ENCODE results near the gene TP53I13. TPM values are rescaled to one million over a fixed set of nuclear protein-coding genes. Genes with fewer than 3 reads are reported as not detected.

Gene TP53I13
- total RNA-seq, 1 donor from 2014 or later, result 37.2 TPM

GRCh38 chr17:29615048-29615385, 46.5 kb downstream of the TP53I13 start:
- no peaks in the 10 kb centered on the region for H3K27me3 ChIP-seq (ENCODE audit: low read depth)
- H3K4me3 ChIP-seq, result peak overlapping the region; percentile 63
- peaks cover 73% of the 10 kb centered on the region for H3K4me1 ChIP-seq
- no peak for DNase-seq
- no peak for TF ChIP-seq CTCF (IDR thresholded peaks at IDR 0.05; ENCODE audit: borderline replicate concordance)
- no peaks in the 10 kb centered on the region for H3K36me3 ChIP-seq
- H3K27ac ChIP-seq (replicated peaks), result peak overlapping the region; percentile 77
- intact Hi-C loops (cut with micrococcal nuclease), result no loop called here
- no peaks in the 10 kb centered on the region for H3K9me3 ChIP-seq (replicated peaks)

DNA sequence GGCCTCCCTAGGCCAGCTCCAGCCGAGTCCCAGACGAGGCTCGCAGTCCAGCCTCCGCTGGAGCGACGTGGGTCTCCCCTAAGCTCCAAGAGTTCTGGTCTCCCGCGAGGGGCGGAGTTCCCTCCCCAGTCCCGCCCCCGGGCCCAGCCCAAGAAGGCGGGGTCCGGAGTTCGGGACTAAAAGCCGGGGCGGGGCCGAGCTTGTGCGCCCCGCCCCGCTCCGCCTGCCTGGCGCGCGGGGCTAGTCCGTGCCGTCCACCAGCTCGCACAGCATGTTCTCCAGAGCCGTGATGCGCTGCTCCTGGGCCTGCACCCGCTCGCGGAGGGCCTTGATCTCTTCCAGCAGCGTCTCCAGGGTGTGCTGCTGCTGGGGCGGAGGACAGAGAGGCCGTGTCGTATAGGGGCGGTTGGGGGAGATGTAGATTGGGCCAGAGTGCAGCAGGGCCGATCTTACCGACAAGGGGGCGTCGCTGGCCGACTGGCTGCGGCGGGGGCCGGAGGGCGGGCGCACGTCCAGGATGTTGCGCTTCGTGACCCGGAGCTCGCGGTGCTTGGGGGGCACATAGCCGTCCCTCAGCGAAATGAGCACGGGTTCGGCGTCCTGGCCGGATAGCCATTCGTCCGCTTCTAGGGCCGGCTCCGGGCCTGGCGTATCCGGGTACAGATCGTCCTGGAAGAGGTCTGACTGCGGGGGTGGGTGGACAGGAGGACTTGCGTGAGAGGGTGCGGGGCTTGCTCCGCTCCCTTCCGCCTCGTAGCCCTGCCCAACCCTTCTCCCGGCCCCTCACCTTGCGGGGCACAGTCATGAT, 47.2 kb downstream of the TP53I13 start:
- Histone ChIP-seq H3K4me1 (peaks cover 80% of the 10 kb centered on the region), H3K27me3 (ENCODE audit: low read depth) (no peaks in the 10 kb centered on the region), H3K4me3 (peak overlapping the region; percentile 63), H3K9me3 (replicated peaks) (no peaks in the 10 kb centered on the region), H3K27ac (replicated peaks) (peak overlapping the region; percentile 77), H3K36me3 (no peaks in the 10 kb centered on the region)
- intact Hi-C loops (cut with micrococcal nuclease), result no loop called here
- peak; percentile 87 for DNase-seq
- no peak for TF ChIP-seq CTCF (IDR thresholded peaks at IDR 0.05; ENCODE audit: borderline replicate concordance)

DNA sequence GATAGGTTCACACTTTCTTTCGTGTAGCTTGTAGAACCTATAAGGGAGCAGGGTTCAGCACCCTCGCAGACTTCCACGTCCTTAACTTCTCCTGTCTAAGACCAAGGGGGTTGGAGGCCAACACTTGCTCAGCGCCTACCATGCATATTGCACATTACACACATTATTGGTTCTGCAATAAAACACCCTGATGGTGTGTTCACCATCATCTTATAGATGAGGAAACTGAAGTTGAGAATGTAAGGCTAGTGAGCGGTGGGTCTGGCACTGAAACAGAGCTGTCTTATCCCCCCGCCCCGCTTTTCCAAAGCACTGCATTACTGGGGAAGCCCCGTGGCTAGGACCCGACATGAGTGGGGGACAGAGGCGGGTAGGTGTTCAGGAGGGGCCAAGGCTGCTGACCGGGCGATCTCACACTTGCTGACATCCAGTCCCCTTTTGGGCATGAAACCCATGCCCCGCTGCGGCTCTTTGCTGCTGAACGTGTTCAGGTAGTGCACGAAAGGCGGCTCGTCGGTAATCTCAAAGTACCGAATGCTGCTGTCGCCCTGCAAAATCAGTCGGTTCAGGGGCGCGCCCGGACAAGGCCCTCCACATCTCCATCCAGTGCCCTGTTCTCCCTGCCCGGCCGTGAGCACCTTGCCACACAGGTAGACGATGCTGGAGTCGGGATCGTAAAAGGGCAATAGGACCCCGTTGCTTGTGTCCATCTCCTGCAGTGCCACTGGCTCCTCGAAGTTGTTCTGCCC, 48.0 kb downstream of the TP53I13 start:
- Histone ChIP-seq H3K9me3 (replicated peaks) (no peaks in the 10 kb centered on the region), H3K4me1 (peaks cover 88% of the 10 kb centered on the region), H3K27me3 (ENCODE audit: low read depth) (no peaks in the 10 kb centered on the region), H3K27ac (replicated peaks) (peak overlapping the region; percentile 77), H3K36me3 (no peaks in the 10 kb centered on the region), H3K4me3 (peak overlapping the region; percentile 63)
- intact Hi-C loops (cut with micrococcal nuclease), result no loop called here
- no peak for DNase-seq
- no peak for TF ChIP-seq CTCF (IDR thresholded peaks at IDR 0.05; ENCODE audit: borderline replicate concordance)

- peak; percentile 55 for TF ChIP-seq CTCF (IDR thresholded peaks at IDR 0.05; ENCODE audit: borderline replicate concordance)
- Histone ChIP-seq H3K4me3 (peak overlapping the region; percentile 63), H3K36me3 (no peaks in the 10 kb centered on the region), H3K27ac (replicated peaks) (no peak overlapping the region), H3K9me3 (replicated peaks) (no peaks in the 10 kb centered on the region), H3K4me1 (peaks cover 94% of the 10 kb centered on the region), H3K27me3 (ENCODE audit: low read depth) (no peaks in the 10 kb centered on the region)
- intact Hi-C loops (cut with micrococcal nuclease), result no loop called here
- DNase-seq, result peak; percentile 72
These were observed 48.6 kb downstream of the TP53I13 start for GRCh38 chr17:29617125-29617480.

- Histone ChIP-seq H3K9me3 (replicated peaks) (no peaks in the 10 kb centered on the region), H3K4me1 (peaks cover 99% of the 10 kb centered on the region), H3K27ac (replicated peaks) (peak overlapping the region; percentile 87), H3K27me3 (ENCODE audit: low read depth) (no peaks in the 10 kb centered on the region), H3K4me3 (peak overlapping the region; percentile 63), H3K36me3 (no peaks in the 10 kb centered on the region)
- TF ChIP-seq CTCF (IDR thresholded peaks at IDR 0.05; ENCODE audit: borderline replicate concordance), result peak; percentile 75
- intact Hi-C loops (cut with micrococcal nuclease), result no loop called here
- DNase-seq, result peak; percentile 81
These were observed 49.2 kb downstream of the TP53I13 start for GRCh38 chr17:29617481-29618271.

All from left ventricle myocardium inferior (tissue), 1 donor.